Regular cardiac myocyte (primary cell): ENCODE measurements around the gene RAB7A. TPM values are rescaled to one million over a fixed set of nuclear protein-coding genes. Genes with fewer than 3 reads are reported as not detected.

ENCODE experiments used
- total RNA-seq: library from RNA; depleted of rRNA; stranded (reverse); fragments of >200 nt; gene quantifications from 2 replicates; pipeline ENCODE4 v1.2.3, GENCODE V29; 2014

Gene RAB7A
- total RNA-seq, result 43.7 and 46.2 TPM in 2 replicates

DNA sequence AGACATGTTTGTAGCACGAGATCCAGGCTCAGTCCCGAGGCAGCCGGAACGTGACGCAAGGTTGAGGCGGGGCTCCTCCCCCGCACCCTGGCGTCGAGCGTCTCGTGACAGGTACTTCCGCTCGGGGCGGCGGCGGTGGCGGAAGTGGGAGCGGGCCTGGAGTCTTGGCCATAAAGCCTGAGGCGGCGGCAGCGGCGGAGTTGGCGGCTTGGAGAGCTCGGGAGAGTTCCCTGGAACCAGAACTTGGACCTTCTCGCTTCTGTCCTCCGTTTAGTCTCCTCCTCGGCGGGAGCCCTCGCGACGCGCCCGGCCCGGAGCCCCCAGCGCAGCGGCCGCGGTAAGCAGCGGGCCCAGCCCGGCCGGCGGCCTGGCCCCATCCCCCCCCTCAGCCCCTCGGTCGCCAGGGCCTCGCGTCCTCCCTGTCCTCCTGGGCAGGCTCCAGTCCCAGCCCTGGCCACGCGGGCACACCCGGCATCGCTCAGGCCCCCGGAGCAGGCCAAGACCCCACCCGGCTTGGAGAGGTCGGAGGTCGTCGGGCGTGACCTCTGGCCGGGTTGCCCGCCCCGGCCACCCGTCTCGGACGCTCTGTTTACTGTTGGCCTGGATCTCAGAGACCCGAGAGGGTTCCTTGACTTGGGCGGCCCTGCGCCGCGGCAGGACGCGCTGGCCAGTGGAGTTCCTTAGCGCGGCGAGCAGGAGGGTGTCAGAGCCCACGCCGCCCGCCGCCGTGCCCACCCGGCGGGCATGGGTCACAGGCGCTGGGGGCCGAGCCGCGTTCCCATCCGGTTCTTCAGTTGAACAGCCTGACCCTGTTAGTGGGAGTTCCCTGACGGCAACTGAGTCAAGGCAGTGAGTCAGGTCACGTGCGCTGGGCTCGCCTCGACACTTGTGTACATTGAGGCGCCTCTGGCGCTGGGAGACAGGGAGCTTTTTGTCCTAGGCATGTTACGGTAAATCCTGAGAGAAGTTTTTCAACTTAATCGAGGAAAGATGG lies at the start of gene RAB7A:
RAB7A (plus strand) TSS at position 161 of the 994 bp plus-strand sequence. CDS start 69,185 bp downstream, outside the sequence.

Other genes starting within 250 kb of the RAB7A start
- 0.85 and 3.6 TPM in 2 replicates for gene GATA2, start 233.0 kb upstream of the RAB7A start, total RNA-seq
- gene RPN1, start 75.4 kb upstream of the RAB7A start, total RNA-seq, result 585 and 588 TPM in 2 replicates
- gene ACAD9, start 153.4 kb downstream of the RAB7A start, total RNA-seq, result 31.9 and 45.2 TPM in 2 replicates